HEK293T (cell line): Measurements from ENCODE around the gene MCFD2.

ENCODE experiments used
- CTCF ChIA-PET: fragments of 350-600 bp; formaldehyde crosslinking; extraction: SDS; loops from one replicate; lab custom pipeline; 2021; ENCODE audit warnings: antibody characterized with exemption, inconsistent platforms; lab: Yijun Ruan, JAX
- POLR2A ChIA-PET: fragments of 350-600 bp; formaldehyde crosslinking; extraction: SDS; loops from one replicate; lab custom pipeline; 2020; ENCODE audit warnings: antibody characterized with exemption, inconsistent platforms; lab: Yijun Ruan, JAX
- DNase-seq: peaks from one replicate; pipeline ENCODE4 v3.0.0; 2012; ENCODE audit warnings: mixed read lengths; ENCODE audit errors: extremely low spot score
- ARNT ChIP-seq: fragments of 450-650 bp; IDR thresholded peaks from 2 replicates; pipeline ENCODE4 v1.6.1; 2017; ENCODE audit warnings: mild to moderate bottlenecking
- BHLHE40 ChIP-seq: fragments of 450-650 bp; IDR thresholded peaks from 2 replicates; pipeline ENCODE4 v1.6.1; 2016; ENCODE audit warnings: mild to moderate bottlenecking, moderate library complexity, borderline replicate concordance
- CTBP1 ChIP-seq: fragments of 450-650 bp; IDR thresholded peaks from 2 replicates; pipeline ENCODE4 v1.6.1; 2016; ENCODE audit warnings: borderline replicate concordance
- ELF4 ChIP-seq: fragments of 450-650 bp; IDR thresholded peaks from 2 replicates; pipeline ENCODE4 v1.6.1; 2017; ENCODE audit warnings: antibody characterized with exemption
- FOXA1 ChIP-seq: fragments of 450-650 bp; IDR thresholded peaks from 2 replicates; pipeline ENCODE4 v1.6.1; 2016; ENCODE audit warnings: mild to moderate bottlenecking
- FOXK2 ChIP-seq: fragments of 450-650 bp; IDR thresholded peaks from 2 replicates; pipeline ENCODE4 v1.6.1; 2016; ENCODE audit warnings: mild to moderate bottlenecking
- FOXM1 ChIP-seq: fragments of 450-650 bp; IDR thresholded peaks from 2 replicates; pipeline ENCODE4 v1.6.1; 2017; ENCODE audit warnings: mild to moderate bottlenecking, borderline replicate concordance
- HDGF ChIP-seq: fragments of 450-650 bp; IDR thresholded peaks from 2 replicates; pipeline ENCODE4 v1.6.1; 2017; ENCODE audit warnings: antibody characterized with exemption, borderline replicate concordance
- L3MBTL2 ChIP-seq: fragments of 450-650 bp; conservative IDR thresholded peaks from 2 replicates; pipeline ENCODE4 v1.6.1; 2016; ENCODE audit warnings: mild to moderate bottlenecking
- LEF1 ChIP-seq: fragments of 450-650 bp; IDR thresholded peaks from 2 replicates; pipeline ENCODE4 v1.6.1; 2017; ENCODE audit warnings: mild to moderate bottlenecking, borderline replicate concordance
- NFRKB ChIP-seq: fragments of 450-650 bp; IDR thresholded peaks from 2 replicates; pipeline ENCODE4 v1.6.1; 2016; ENCODE audit warnings: mild to moderate bottlenecking, moderate library complexity
- PKNOX1 ChIP-seq: fragments of 450-650 bp; IDR thresholded peaks from 2 replicates; pipeline ENCODE4 v1.6.1; 2016
- SP1 ChIP-seq: fragments of 450-650 bp; IDR thresholded peaks from 2 replicates; pipeline ENCODE4 v1.6.1; 2017
- SUZ12 ChIP-seq: fragments of 450-650 bp; IDR thresholded peaks from 2 replicates; pipeline ENCODE4 v1.6.1; 2016; ENCODE audit warnings: mild to moderate bottlenecking
- TARDBP ChIP-seq: fragments of 450-650 bp; IDR thresholded peaks from 2 replicates; pipeline ENCODE4 v1.6.1; 2016
- ZNF384 ChIP-seq: fragments of 450-650 bp; IDR thresholded peaks from 2 replicates; pipeline ENCODE4 v1.6.1; 2016

The MCFD2 gene

GRCh38 chr2:46942891-46943626 is 27.5 kb upstream of the MCFD2 start:
- DNase-seq: no peak
- TF ChIP-seq L3MBTL2: no peak
- no peak for TF ChIP-seq NFRKB
- no peak for TF ChIP-seq CTBP1
- no peak for TF ChIP-seq SP1
- no peak for TF ChIP-seq FOXA1
- TF ChIP-seq ZNF384: no peak
- TF ChIP-seq SUZ12: no peak
- POLR2A ChIA-PET: interaction anchor here (1.6 kb wide), 1 partner anchor 27 kb away, joined by 3 read pairs; the partner anchor contains the start of gene MCFD2
- CTCF ChIA-PET: interaction anchor here (0.6 kb wide), 1 partner anchor 155 kb away, joined by 3 read pairs; no protein-coding TSS in a partner anchor

- DNase-seq: peak; percentile 17
- TF ChIP-seq FOXK2 (no peak), ARNT (no peak), SP1 (no peak), SUZ12 (no peak), ELF4 (no peak), NFRKB (no peak), ZNF384 (no peak), BHLHE40 (no peak), L3MBTL2 (no peak), TARDBP (no peak), PKNOX1 (no peak), LEF1 (no peak), HDGF (no peak), CTBP1 (no peak), FOXM1 (no peak), FOXA1 (no peak)
- ChIA-PET POLR2A (no interaction called here), CTCF (interaction anchor here (0.6 kb wide), 1 partner anchor 156 kb away, joined by 3 read pairs; no protein-coding TSS in a partner anchor)
These were observed 26.5 kb upstream of the MCFD2 start for GRCh38 chr2:46942143-46942526.

- ChIA-PET CTCF (interaction anchor here (1.0 kb wide), 1 partner anchor 383 kb away, joined by 3 read pairs; no protein-coding TSS in a partner anchor), POLR2A (no interaction called here)
- no peak for DNase-seq
- TF ChIP-seq ARNT (no peak), TARDBP (no peak), FOXK2 (no peak), ELF4 (no peak), SP1 (no peak), PKNOX1 (no peak), SUZ12 (no peak), NFRKB (no peak), ZNF384 (no peak), FOXM1 (no peak), LEF1 (no peak), FOXA1 (no peak), BHLHE40 (no peak), HDGF (no peak), L3MBTL2 (no peak), CTBP1 (no peak)
These were observed 24.2 kb upstream of the MCFD2 start for GRCh38 chr2:46939626-46940359.

- ChIA-PET POLR2A (no interaction called here), CTCF (interaction anchor here (0.8 to 1.2 kb wide), 2 partner anchors 9 to 15 kb away, joined by 3 to 5 read pairs; no protein-coding TSS in a partner anchor)
- DNase-seq: no peak
- TF ChIP-seq HDGF (no peak), CTBP1 (no peak), LEF1 (no peak), NFRKB (no peak), FOXM1 (no peak), L3MBTL2 (no peak), ZNF384 (no peak), BHLHE40 (no peak), PKNOX1 (no peak), TARDBP (no peak), SUZ12 (no peak), SP1 (no peak), ELF4 (no peak), FOXK2 (no peak), ARNT (no peak), FOXA1 (no peak)
These were observed 21.9 kb upstream of the MCFD2 start for GRCh38 chr2:46937471-46937901.

GRCh38 chr2:46936566-46936965 is 21.0 kb upstream of the MCFD2 start:
- DNase-seq: no peak
- ChIA-PET POLR2A (no interaction called here), CTCF (no interaction called here)
- TF ChIP-seq BHLHE40: no peak
- TF ChIP-seq TARDBP: no peak
- no peak for TF ChIP-seq ARNT
- TF ChIP-seq NFRKB: no peak
- no peak for TF ChIP-seq ELF4
- no peak for TF ChIP-seq CTBP1
- no peak for TF ChIP-seq SUZ12
- no peak for TF ChIP-seq FOXM1
